H1 (cell line): Measurements from ENCODE around the gene SPTSSA. TPM values are rescaled to one million over a fixed set of nuclear protein-coding genes. Genes with fewer than 3 reads are reported as not detected.

Experiments used
- CTCF ChIA-PET: fragments of 300-600 bp; sonication (Branson Sonifier 250); formaldehyde crosslinking; loops from one replicate; lab custom pipeline; 2021; ENCODE audit not compliant: partially characterized antibody; lab: Charles Lee
- POLR2A ChIA-PET: fragments of 300-600 bp; sonication (Branson Sonifier 250); formaldehyde crosslinking; loops from one replicate; lab custom pipeline; 2021; ENCODE audit warnings: inconsistent platforms; ENCODE audit not compliant: partially characterized antibody; lab: Charles Lee
- DNase-seq, 2 experiments: peaks; one replicate each; pipeline versions ENCODE4 v3.0.0 to v3.0.0-alpha.2; 2010 to 2022; ENCODE audit warnings: low spot score in 2 of 2, low read depth in 1 of 2, mixed read lengths in 1 of 2
- FAIRE-seq: peaks from 2 replicates; lab custom pipeline; 2011; peaks lifted over from hg19 to GRCh38; lab: Jason Lieb, UNC
- H2AFZ ChIP-seq: 2 replicates; pipeline ENCODE4 v1.8.1; 2012; ENCODE audit warnings: low read length, inconsistent platforms
- H2AK5ac ChIP-seq: 2 replicates; pipeline ENCODE4 v1.6.1; 2013; ENCODE audit warnings: low read depth, low read length
- H2BK120ac ChIP-seq: replicated peaks from 2 replicates; pipeline ENCODE3; 2013; ENCODE audit warnings: low read depth, low read length, inconsistent platforms
- H2BK12ac ChIP-seq: 2 replicates; pipeline ENCODE4 v1.6.1; 2013; ENCODE audit warnings: low read depth, low read length
- H2BK15ac ChIP-seq: 2 replicates; pipeline ENCODE4 v1.6.1; 2013; ENCODE audit warnings: low read length
- H2BK20ac ChIP-seq: 2 replicates; pipeline ENCODE4 v1.6.1; 2013; ENCODE audit warnings: low read length
- H2BK5ac ChIP-seq: 2 replicates; pipeline ENCODE4 v1.6.1; 2013; ENCODE audit warnings: low read depth, low read length
- H3K14ac ChIP-seq: 2 replicates; pipeline ENCODE4 v1.6.1; 2013; ENCODE audit warnings: inconsistent platforms; ENCODE audit not compliant: insufficient read length
- H3K18ac ChIP-seq: 2 replicates; pipeline ENCODE4 v1.6.1; 2013; ENCODE audit warnings: low read length; ENCODE audit errors: extremely low read depth
- H3K23ac ChIP-seq: 2 replicates; pipeline ENCODE4 v1.6.1; 2013; ENCODE audit warnings: inconsistent platforms; ENCODE audit not compliant: insufficient read length
- H3K23me2 ChIP-seq: 2 replicates; pipeline ENCODE4 v1.6.1; 2013; ENCODE audit warnings: low read depth, low read length
- H3K27ac ChIP-seq: 2 replicates; pipeline ENCODE4 v1.6.1; 2011; ENCODE audit warnings: low read depth, low read length, inconsistent platforms
- H3K27me3 ChIP-seq, 4 experiments: replicated peaks in 1 of 4; 1 replicate in 1 of 4; 2 replicates in 3 of 4; pipeline versions ENCODE4 v1.6.1 to v1.8.1; 2011 to 2013; ENCODE audit warnings: low read length in 3 of 4, mild to moderate bottlenecking in 3 of 4, inconsistent platforms in 2 of 4, mixed read lengths in 2 of 4, moderate library complexity in 1 of 4; ENCODE audit not compliant: control insufficient read depth in 3 of 4, insufficient read depth in 3 of 4; ENCODE audit errors: extremely low read depth in 1 of 4
- H3K36me3 ChIP-seq, 4 experiments: 2 replicates each; pipeline versions ENCODE4 v1.6.1 to v1.8.1; 2011 to 2013; ENCODE audit warnings: mild to moderate bottlenecking in 4 of 4, low read length in 3 of 4, moderate library complexity in 2 of 4, control low read depth in 1 of 4, inconsistent platforms in 1 of 4; ENCODE audit not compliant: insufficient read depth in 4 of 4, control insufficient read depth in 2 of 4
- H3K4ac ChIP-seq: replicated peaks from 2 replicates; pipeline ENCODE3; 2013; ENCODE audit warnings: low read length, low read depth, mixed read lengths, inconsistent platforms; ENCODE audit not compliant: insufficient read length
- H3K4me1 ChIP-seq, 4 experiments: replicated peaks in 1 of 4; 1 replicate in 1 of 4; 2 replicates in 3 of 4; pipeline versions ENCODE4 v1.6.1 to v1.8.1; 2011 to 2013; ENCODE audit warnings: low read length in 3 of 4, inconsistent platforms in 2 of 4, mixed read lengths in 1 of 4; ENCODE audit not compliant: insufficient read depth in 4 of 4, control insufficient read depth in 3 of 4
- H3K4me2 ChIP-seq, 2 experiments: 2 replicates each; pipeline versions ENCODE4 v1.6.1 to v1.8.1; 2011 to 2013; ENCODE audit warnings: low read depth in 2 of 2, low read length in 2 of 2, control low read depth in 1 of 2, inconsistent platforms in 1 of 2, mild to moderate bottlenecking in 1 of 2; ENCODE audit not compliant: insufficient read depth in 1 of 2
- H3K4me3 ChIP-seq, 4 experiments: fragments of 200-600, 300-600 bp in 1 of 4; sonication (generic), shearing (Covaris generic), sonication (Bioruptor Twin) in 1 of 4; 2 replicates each; pipeline versions ENCODE4 v1.5.1 to v1.8.1; 2011 to 2016; ENCODE audit warnings: low read length in 4 of 4, low read depth in 3 of 4, control low read depth in 2 of 4, inconsistent platforms in 2 of 4, mild to moderate bottlenecking in 2 of 4, mixed read lengths in 1 of 4, moderate library complexity in 1 of 4; ENCODE audit not compliant: insufficient read depth in 2 of 4; ENCODE audit errors: extremely low read depth in 1 of 4
- H3K56ac ChIP-seq: replicated peaks from 2 replicates; pipeline ENCODE3; 2013; ENCODE audit warnings: low read depth, mild to moderate bottlenecking, mixed read lengths, low read length, inconsistent platforms; ENCODE audit not compliant: insufficient read length
- H3K79me1 ChIP-seq: 2 replicates; pipeline ENCODE4 v1.6.1; 2013; ENCODE audit warnings: low read depth, low read length, control low read depth
- H3K79me2 ChIP-seq, 2 experiments: 2 replicates each; pipeline versions ENCODE4 v1.6.1 to v1.8.1; 2012 to 2013; ENCODE audit warnings: low read length in 2 of 2, mild to moderate bottlenecking in 2 of 2, inconsistent platforms in 1 of 2; ENCODE audit not compliant: insufficient read depth in 2 of 2, control insufficient read depth in 1 of 2
- H3K9ac ChIP-seq, 4 experiments: replicated peaks in 1 of 4; 1 replicate in 1 of 4; 2 replicates in 3 of 4; pipeline versions ENCODE4 v1.6.1 to v1.8.1; 2011 to 2013; ENCODE audit warnings: low read depth in 3 of 4, low read length in 3 of 4, control low read depth in 2 of 4, mild to moderate bottlenecking in 2 of 4, moderate library complexity in 2 of 4, inconsistent platforms in 1 of 4; ENCODE audit errors: extremely low read depth in 1 of 4
- H3K9me3 ChIP-seq, 2 experiments: 2 replicates each; pipeline versions ENCODE4 v1.6.1 to v1.8.1; 2012 to 2013; ENCODE audit warnings: mild to moderate bottlenecking in 2 of 2, moderate library complexity in 2 of 2, control low read depth in 1 of 2, inconsistent platforms in 1 of 2, low read depth in 1 of 2, low read length in 1 of 2, mixed read lengths in 1 of 2; ENCODE audit not compliant: insufficient read depth in 2 of 2
- H4K20me1 ChIP-seq, 2 experiments: replicated peaks in 1 of 2; 2 replicates each; pipeline versions ENCODE3 to v1.8.1; 2011 to 2013; ENCODE audit warnings: inconsistent platforms in 2 of 2, low read length in 2 of 2, mild to moderate bottlenecking in 1 of 2; ENCODE audit not compliant: insufficient read depth in 2 of 2, control insufficient read depth in 1 of 2
- H4K5ac ChIP-seq: 2 replicates; pipeline ENCODE4 v1.6.1; 2013; ENCODE audit warnings: low read length, low read depth, mixed read lengths, inconsistent platforms; ENCODE audit not compliant: insufficient read length
- H4K8ac ChIP-seq: 2 replicates; pipeline ENCODE4 v1.8.0; 2013; ENCODE audit warnings: mild to moderate bottlenecking, moderate library complexity, low read length, inconsistent platforms; ENCODE audit not compliant: insufficient read depth; ENCODE audit errors: extremely low read depth
- H4K91ac ChIP-seq: replicated peaks from 2 replicates; pipeline ENCODE3; 2013; ENCODE audit warnings: low read length, mixed read lengths, inconsistent platforms; ENCODE audit not compliant: insufficient read length
- CHD1 ChIP-seq: IDR thresholded peaks from 2 replicates; pipeline ENCODE4 v1.6.1; 2012; ENCODE audit warnings: low read depth, low read length, improper control_type of control experiment
- CREB1 ChIP-seq: IDR thresholded peaks from 2 replicates; pipeline ENCODE4 v1.6.1; 2012; ENCODE audit warnings: inconsistent platforms
- JUN ChIP-seq: IDR thresholded peaks from 2 replicates; pipeline ENCODE4 v1.6.1; 2011; ENCODE audit warnings: low read depth, mild to moderate bottlenecking, improper control_type of control experiment, low read length
- SP1 ChIP-seq: IDR thresholded peaks from 2 replicates; pipeline ENCODE4 v1.6.1; 2011; ENCODE audit warnings: low read depth, low read length
- WGBS, 2 experiments: shearing (Covaris generic) in 1 of 2; methylation state at CpG; one replicate each; pipeline versions ENCODE4 v1.1.6 to v1.1.7; 2013 to 2015; ENCODE audit warnings: low lambda C conversion rate in 2 of 2, mixed read lengths in 2 of 2, inconsistent platforms in 1 of 2, low coverage in 1 of 2, missing lambda C conversion rate in 1 of 2; ENCODE audit not compliant: insufficient replicate concordance in 2 of 2, insufficient coverage in 1 of 2, insufficient read length in 1 of 2; ENCODE audit errors: extremely low coverage in 1 of 2, missing lambda C conversion rate in 1 of 2; 5-methylcytosine and 5-hydroxymethylcytosine counted together
- polyA plus RNA-seq, 7 experiments: library from polyadenylated mRNA; depleted of rRNA in 3 of 7; stranded (reverse) in 5 of 7; unstranded in 2 of 7; fragments of >200 nt in 5 of 7; fragments of 200-250 nt in 2 of 7; gene quantifications; 1 replicate in 5 of 7; 2 replicates in 1 of 7; 4 replicates in 1 of 7; pipeline versions ENCODE4 v1.2.1 to v1.2.3, GENCODE V29; 2011 to 2013; ENCODE audit warnings: missing spikeins in 2 of 7, mixed read lengths in 2 of 7
- total RNA-seq: library from RNA; stranded (reverse); fragmentation: NEBNext Ultra II Directional; extraction: Animal tissue kit (Norgen Biotek cat#: 25700); gene quantifications from 2 replicates; pipeline ENCODE4 v1.2.1, GENCODE V29; 2021

The SPTSSA gene
- total and polyA plus RNA-seq, 2 of the 8 experiments (the other 6 are each of a cell fraction or from before 2014, with no cell fraction given), result 24.9 to 28.5 TPM

DNA sequence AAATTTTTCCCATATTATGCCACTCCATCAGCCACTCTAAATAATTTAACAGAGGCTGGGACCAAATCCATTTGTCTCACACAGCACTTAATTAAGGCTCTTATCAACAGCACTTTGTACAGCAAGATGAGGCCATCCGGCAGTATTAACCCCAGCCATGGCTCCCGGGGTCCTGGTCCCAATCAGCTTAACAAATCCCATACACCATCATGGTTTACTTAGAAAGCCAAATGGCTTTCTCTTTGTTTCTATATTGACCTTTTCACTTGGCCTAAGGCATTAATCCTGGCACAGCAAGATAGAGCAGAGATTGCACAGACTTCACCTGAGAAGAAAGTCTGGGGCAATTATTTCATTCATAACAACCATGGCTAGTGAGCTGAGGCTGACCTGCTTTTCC, 38.6 kb downstream of the SPTSSA start:
- H3K79me2 ChIP-seq, result no peaks in the 10 kb centered on the region
- POLR2A ChIA-PET, result interaction anchor here (1.0 kb wide), 1 partner anchor 9 kb away, joined by 3 read pairs; no protein-coding TSS in a partner anchor
- FAIRE-seq, result no peak

More for the DNA sequence above, 38.6 kb downstream of the SPTSSA start:
- no peak overlapping the region for H3K4me3 ChIP-seq
- H2AFZ ChIP-seq, result no peak overlapping the region
- H3K14ac ChIP-seq, result no peak overlapping the region
- H2BK120ac ChIP-seq, result no peak overlapping the region
- DNase-seq, result no peak
- no peak overlapping the region for H3K56ac ChIP-seq
- H3K4ac ChIP-seq, result no peak overlapping the region
- no peak overlapping the region for H3K9ac ChIP-seq
- no peak overlapping the region for H2BK12ac ChIP-seq
- no peak overlapping the region for H2BK15ac ChIP-seq
- H4K5ac ChIP-seq, result no peak overlapping the region
- no peaks in the 10 kb centered on the region for H3K27me3 ChIP-seq
- H2BK20ac ChIP-seq, result no peak overlapping the region
- CTCF ChIA-PET, result interaction anchor here (0.9 to 1.9 kb wide), 4 partner anchors 14 to 99 kb away, joined by 3 to 6 read pairs (median 4); no protein-coding TSS in a partner anchor
- TF ChIP-seq CREB1, result no peak
- TF ChIP-seq SP1, result no peak
- TF ChIP-seq CHD1, result no peak
- TF ChIP-seq JUN, result no peak
- TF ChIP-seq, all 59 proteins: peak for 0
- no peaks in the 10 kb centered on the region for H3K23me2 ChIP-seq
- H4K91ac ChIP-seq, result no peak overlapping the region
- H3K27ac ChIP-seq, result no peak overlapping the region
- no peak overlapping the region for H3K4me2 ChIP-seq
- no peak overlapping the region for H3K18ac ChIP-seq
- H3K23ac ChIP-seq, result no peak overlapping the region
- no peaks in the 10 kb centered on the region for H4K20me1 ChIP-seq
- 90% methylated on average over 2 of the region's 2 CpGs; no CpG with 5 or more reads in 1 of the 2 experiments for WGBS, 2 experiments
- H4K8ac ChIP-seq, result no peak overlapping the region
- no peaks in the 10 kb centered on the region for H3K4me1 ChIP-seq
- no peaks in the 10 kb centered on the region for H3K36me3 ChIP-seq
- H2BK5ac ChIP-seq, result no peak overlapping the region
- H3K79me1 ChIP-seq, result no peaks in the 10 kb centered on the region
- H2AK5ac ChIP-seq, result no peak overlapping the region
- H3K9me3 ChIP-seq, result no peaks in the 10 kb centered on the region
